Skeletal muscle cell (primary cell): ENCODE data around the gene SP3.

Experiments
- DNase-seq: peaks from one replicate; pipeline ENCODE4 v3.0.0-alpha.2; 2010; ENCODE audit warnings: low read depth
- H3K4me3 ChIP-seq: 2 replicates; pipeline ENCODE4 v1.5.1; 2011; ENCODE audit warnings: low read depth, mild to moderate bottlenecking, control low read depth, low read length, moderate library complexity

The SP3 gene

DNA sequence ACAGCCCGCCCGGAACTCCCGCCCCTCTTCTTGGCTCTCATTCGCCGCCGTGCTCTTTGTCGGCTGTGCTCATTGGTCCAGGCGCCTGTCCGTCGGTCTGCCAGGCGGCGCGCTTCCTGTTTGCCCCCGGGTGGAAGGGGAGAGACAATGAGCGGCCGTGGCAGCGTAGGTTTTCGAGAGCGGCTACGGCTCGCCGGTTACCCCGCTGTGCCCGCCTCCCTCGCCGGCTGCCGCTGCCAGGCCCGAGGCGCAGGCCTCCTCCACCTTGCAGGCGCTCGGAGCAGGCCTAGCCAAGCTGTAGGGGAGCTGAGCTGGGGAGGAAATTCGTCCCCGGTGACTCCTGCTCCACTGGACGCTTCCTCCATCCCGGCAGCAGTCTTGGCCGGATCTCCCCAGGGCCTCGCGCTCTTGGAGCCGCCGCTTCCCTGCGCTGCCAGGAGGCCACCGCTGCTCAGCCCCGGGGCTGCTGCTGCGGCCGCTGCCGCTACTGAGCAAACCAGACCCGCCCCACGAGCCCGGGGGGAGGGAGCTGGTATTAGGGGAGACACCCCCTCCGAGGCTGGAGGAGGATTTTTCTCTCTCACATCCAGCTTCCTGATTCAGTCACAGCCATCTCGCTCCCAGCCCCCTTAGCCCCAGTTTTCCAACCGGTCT is at the start of gene SP3:
Gene SP3, minus strand, starts transcription at position 2 of the 654 bp plus-strand sequence. CDS start 202 bp downstream, outside the sequence.
- DNase-seq, result peak; percentile 92

DNA sequence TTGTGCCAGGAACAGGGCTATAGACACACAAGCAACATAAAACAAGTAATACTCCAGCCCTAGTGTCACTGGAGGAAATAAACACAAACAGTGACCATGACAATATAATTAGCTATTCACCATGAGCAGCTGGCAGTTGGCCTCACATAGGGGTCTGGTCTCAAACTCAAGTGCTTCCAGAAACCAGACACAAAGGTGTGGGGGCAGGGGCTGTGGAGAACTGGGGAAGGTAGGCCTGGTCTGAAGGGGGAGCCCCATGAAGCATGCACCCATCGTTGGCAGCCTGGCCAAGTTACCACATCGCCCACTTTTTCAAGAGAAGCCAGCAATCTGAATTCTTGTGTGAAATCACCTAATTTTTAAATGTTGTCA is 49.5 kb upstream of the SP3 start:
- no peak overlapping the region for H3K4me3 ChIP-seq
- DNase-seq, result no peak

More for the DNA sequence above, at the start of gene SP3:
- H3K4me3 ChIP-seq, result peak within 1 kb of the TSS; percentile 80

- H3K4me3 ChIP-seq, result no peak overlapping the region
- no peak for DNase-seq
Measured at GRCh38 chr2:174014011-174014698, 49.0 kb upstream of the SP3 start.

GRCh38 chr2:174013315-174013751 is 48.2 kb upstream of the SP3 start:
- peak overlapping the region; percentile 29 for H3K4me3 ChIP-seq
- DNase-seq, result no peak

DNA sequence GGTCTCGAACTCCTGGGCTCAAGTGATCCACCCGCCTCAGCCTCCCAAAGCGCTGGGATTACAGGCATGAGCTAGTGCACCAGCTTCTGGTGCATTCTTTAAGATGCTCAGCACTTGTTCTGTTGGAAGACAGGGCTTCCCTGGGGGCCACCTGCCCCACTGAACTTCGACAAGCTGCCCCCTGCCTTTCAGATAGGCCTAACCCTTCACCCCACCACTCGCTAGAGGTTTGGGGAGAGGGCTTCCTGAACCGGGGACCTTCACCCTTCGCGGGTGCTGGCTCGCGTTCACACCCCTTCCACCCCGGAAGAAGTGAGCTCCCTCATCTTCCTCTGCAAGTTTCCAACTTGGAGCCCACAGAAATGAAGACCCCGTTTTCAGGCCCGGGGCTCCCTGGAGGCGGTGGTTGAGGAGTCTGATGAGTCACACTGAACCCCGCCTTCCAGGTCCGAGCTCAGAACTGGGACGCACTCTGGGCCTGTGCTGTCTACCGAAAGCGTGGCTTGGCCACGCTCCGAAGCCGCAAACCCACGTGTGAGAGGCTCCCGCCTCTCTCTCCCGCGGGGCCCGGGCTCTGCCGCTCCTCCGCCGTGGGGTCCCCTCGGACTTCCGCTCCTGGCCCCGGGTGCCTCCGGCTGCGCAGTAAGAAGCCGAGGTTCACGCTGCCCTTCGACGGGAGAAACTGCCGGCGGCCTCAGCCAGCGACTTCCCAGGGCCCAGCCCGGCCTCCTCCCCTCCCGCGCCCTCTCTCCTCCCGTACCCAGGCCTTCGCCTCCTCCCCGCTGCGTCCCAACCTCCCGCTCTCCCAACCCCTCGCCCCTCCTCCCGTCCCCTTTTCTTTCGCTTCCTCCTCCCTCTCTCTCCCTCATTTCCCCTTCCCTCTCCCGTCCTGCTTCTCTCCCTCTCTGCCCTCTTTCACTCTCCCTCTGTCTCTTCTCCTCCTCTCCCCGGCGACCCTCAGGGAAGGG is 47.5 kb upstream of the SP3 start:
- peak overlapping the region; percentile 29 for H3K4me3 ChIP-seq
- DNase-seq, result no peak

- DNase-seq, result no peak
- H3K4me3 ChIP-seq, result no peak overlapping the region
Measured at GRCh38 chr2:174011796-174012195, 46.6 kb upstream of the SP3 start.

- H3K4me3 ChIP-seq, result no peak overlapping the region
- no peak for DNase-seq
Measured at GRCh38 chr2:174011173-174011572, 46.0 kb upstream of the SP3 start.

DNA sequence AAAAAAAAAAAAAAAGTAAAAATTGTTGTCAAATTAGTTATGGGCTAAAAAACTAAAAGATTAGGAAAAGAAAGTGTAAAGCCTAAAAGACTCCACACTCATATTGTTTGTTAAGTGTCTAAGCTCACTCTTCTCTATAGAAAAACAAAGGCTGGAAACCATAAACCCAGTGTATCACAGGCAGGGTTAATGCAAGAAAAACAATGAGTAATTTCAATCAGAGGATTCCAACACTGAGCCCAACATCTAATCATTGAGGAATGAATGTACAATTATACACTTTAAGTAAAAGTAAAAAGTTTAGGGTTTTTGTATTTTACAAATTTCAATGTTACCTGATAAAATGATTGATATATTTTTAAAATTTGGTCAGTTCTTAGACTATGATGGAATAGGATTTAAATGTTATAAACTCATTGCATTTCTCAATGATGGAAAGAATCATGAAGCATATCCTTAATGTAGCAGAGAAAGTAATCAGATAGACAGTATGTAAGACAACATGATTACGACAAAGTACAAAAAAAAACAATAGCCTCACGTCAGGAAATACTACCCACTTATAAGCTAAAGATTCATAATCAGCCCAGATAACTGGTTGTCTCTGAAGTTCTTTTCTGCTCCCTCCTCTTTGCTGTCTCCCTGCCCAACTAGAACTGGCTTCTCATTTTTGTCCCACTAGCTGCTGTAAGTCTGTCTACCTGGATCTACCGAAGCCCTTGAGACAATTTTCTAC is 44.5 kb upstream of the SP3 start:
- no peak for DNase-seq
- no peak overlapping the region for H3K4me3 ChIP-seq

DNA sequence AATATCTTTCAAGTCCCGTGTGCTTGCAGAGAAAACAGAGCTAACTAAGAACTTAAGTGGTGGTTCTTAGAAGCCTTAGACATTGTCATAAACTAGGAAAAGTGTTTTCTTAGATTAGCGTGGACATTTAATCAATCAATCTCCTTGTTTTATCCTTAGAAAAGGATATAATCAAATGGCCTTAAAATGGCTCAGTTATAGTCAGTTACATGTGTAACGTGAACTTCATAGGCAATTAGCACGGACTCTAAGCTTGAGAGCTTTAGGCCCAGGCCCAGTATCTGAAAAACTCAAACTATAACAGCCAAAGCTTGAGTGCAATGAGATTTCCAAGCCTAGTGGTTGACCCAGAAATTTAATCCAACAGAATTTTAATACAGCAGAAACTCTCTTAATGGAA is 43.5 kb upstream of the SP3 start:
- no peak overlapping the region for H3K4me3 ChIP-seq
- no peak for DNase-seq

DNA sequence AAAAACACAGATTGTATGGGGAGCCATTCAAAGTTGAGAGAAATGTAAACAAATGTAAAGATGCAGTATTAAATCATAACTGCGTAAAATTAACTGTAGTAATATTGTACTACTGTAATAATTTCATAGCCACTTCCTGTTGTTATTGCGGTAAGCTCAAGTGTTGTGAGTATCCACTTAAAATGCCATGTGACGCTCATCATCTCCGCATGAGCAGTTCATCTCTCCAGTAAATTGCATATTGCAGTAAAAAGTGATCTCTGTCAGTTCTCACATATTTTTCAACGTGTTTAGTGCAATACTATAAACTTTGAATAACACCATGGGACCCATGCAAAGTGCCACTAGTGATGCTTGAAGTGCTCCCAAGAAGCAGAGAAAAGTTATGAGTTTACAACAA is 41.8 kb upstream of the SP3 start:
- H3K4me3 ChIP-seq, result no peak overlapping the region
- no peak for DNase-seq

GRCh38 chr2:174005801-174006419 is 40.7 kb upstream of the SP3 start:
- no peak overlapping the region for H3K4me3 ChIP-seq
- no peak for DNase-seq

DNA sequence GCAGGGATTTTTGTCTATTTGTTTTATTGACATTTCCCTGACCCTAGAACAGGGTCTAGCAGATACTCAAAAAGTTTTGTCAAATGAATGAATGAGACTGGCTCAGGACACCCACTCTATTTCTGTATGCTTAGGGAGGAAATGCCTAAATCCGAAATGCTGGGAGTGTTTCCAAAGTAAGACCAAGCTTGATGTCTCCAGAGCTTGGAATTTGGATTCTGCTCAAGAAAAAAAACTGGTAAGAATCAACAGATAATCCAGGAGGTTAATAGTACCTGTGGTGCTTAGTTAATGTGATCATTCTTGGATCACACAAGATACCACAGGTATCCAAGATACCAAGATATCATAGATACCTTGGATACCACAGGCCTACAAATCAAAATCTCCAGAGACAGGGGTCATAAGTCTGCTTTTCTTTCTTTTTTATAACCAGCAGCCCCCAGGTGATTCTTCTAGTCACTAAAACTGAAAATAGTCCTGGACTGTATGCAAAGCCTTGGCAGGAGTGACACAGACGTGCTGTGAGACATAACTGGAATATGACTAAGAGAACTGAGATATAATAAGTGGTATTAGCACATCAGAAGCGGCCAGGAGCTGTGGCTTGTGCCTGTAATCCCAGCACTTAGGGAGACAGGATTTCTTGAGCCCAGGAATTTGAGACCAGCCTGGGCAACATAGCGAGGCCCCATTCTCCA is 39.9 kb upstream of the SP3 start:
- H3K4me3 ChIP-seq, result no peak overlapping the region
- no peak for DNase-seq

GRCh38 chr2:174003720-174004695 is 38.8 kb upstream of the SP3 start:
- DNase-seq, result no peak
- H3K4me3 ChIP-seq, result no peak overlapping the region

GRCh38 chr2:174002679-174003078 is 37.5 kb upstream of the SP3 start:
- DNase-seq, result no peak

DNA sequence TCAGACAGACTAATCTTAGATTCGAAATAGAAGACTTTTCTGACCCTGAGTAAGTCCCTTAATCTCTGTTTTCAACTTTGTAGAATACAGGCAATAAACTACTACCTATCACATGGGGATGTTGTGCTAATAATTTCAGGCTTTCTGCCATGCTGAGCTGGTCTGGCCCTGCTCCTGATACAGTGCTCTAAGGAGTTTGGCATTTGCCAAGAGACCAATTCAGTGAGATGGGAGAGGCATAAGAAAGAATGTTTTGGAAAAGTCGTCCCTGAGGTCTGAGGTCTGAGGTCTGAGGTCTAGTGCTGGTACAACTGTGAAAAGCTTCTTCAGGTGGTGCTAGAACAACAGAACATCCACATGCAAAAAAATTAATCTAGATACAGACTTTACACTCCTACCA is 35.9 kb upstream of the SP3 start:
- DNase-seq, result no peak
- no peak overlapping the region for H3K4me3 ChIP-seq

More at GRCh38 chr2:174002679-174003078, 37.5 kb upstream of the SP3 start:
- no peak overlapping the region for H3K4me3 ChIP-seq

- DNase-seq, result no peak
- no peak overlapping the region for H3K4me3 ChIP-seq
Measured at GRCh38 chr2:173999724-174000123, 34.6 kb upstream of the SP3 start.

GRCh38 chr2:173999272-173999671 is 34.1 kb upstream of the SP3 start:
- H3K4me3 ChIP-seq, result no peak overlapping the region
- no peak for DNase-seq
